GM19452 (cell line): ENCODE measurements around the gene LCTL.
"Not testable (repeated sequence)": the region's sequence is repeated elsewhere in the genome, so short reads cannot be mapped to it uniquely, and the experiment has no call there.

Source experiments
- ATAC-seq: cut with Tn5 transposase; IDR thresholded peaks from one replicate; pipeline ENCODE4 v1.9.1; 2021; ENCODE audit not compliant: unreplicated experiment

Gene LCTL

DNA sequence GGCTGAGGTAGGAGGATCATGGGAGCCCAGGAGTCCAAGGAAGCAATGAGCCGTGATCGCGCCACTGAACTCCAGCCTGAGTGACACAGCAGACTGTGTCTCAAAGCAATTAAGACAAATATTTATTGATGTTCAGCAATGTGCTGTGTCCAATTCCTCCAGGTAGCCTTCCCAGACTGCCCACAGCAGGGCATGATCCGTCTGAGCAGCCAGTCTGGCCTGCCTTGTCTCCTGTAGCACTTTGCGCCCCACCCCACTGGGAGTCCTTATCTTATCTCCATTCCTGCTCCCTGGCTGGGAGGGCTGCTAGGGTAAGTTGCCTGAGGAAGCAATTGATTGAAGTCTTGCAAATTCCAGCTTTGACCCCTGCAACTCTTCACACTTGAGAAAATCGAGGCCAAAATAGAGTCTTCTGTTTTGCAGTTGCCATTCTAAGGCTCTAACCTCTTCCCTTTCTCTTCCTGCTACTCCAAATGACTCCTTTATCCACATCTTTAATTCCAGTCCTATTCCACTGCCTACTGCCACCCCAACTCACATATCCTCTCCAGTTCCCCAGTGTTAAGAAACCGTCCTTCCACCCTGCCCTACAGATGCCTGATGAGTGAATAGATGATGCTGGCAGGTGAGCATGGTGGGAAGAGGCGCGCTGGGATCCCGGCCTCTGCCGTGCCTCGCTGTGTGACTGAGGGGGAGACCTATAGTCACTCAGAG is 26.9 kb upstream of the LCTL start:
- ATAC-seq, result no peak

DNA sequence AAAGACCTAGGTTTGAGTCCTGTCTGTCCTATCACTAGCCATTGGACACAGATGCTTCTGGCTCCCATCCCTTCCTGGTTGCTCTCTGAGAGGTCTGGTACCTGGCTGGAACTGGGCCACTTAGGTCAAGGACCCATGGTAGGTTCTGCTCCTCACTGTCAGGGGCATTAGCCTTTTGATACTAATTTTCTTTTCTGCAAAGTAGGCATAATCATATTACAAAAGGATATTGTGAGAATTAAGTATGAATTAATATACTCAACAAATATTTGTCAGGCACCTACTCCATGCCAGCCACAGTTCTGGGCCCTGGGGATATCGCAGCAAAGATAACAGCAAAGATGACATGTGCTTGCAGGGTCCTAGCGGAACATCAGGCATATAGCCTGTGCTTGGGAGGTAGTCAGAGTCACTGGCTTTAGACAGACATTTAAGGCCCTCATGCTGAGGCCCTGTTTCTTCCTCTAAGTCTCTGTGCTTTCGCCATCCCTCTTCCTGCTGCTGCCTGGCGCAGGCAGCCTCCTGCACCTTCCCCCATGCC is 25.6 kb upstream of the LCTL start:
- ATAC-seq, result no peak

DNA sequence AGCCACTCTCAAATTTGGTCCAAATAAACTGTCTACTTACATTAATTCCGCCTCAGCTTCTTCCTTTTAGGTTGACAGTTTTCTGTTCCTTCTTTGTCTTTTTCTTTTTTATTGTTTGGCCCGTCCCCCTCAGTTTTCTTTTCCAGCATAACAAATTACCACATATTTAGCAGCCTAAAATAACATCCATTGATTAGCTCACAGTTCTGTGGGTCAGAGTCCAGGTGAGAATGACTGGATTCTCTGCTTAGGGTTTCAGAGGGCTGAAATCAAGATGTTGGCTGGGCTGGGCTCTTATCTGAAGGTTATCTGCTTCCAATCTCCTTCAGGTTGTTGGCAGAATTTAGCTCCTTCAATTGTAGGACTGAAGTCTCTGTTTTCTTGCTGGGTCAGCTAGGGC is 24.6 kb upstream of the LCTL start:
- no peak for ATAC-seq

DNA sequence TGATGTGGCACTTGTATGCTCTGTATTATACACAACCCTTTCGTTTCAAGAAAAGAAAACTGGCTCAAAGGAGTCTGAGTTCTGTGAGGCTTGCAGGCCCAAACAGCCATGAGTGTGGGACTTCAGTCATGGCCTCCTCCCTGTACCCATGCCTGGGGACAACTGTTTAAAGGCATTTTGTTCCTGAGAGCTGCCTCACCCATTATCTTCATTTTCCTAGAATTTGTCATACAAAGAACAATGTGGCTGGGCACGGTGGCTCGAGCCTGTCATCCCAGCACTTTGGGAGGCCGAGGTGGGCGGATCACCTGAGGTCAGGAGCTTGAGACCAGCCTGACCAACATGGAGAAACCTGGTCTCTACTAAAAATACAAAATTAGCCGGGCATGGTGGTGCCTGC is 23.6 kb upstream of the LCTL start:
- not testable (repeated sequence) for ATAC-seq

DNA sequence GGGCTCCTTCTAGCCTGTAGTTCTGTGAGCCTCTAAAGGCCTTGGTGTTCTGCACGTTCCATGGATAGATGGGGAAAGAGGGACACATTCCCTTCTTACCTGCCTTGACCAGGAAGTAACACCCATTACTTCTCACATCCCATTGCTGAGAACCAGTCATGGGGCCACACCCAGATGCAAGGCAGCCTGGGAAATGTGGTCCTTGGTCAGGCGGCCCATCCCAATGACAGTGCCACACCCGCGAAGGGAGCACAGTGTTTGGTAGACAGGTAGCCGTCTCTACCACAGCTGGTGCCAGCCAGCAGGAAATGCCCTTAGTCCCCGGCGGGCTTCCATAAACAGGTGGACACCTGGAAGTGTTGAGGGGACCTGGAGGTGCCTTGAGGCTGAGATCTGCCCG is 23.2 kb upstream of the LCTL start:
- no peak for ATAC-seq

DNA sequence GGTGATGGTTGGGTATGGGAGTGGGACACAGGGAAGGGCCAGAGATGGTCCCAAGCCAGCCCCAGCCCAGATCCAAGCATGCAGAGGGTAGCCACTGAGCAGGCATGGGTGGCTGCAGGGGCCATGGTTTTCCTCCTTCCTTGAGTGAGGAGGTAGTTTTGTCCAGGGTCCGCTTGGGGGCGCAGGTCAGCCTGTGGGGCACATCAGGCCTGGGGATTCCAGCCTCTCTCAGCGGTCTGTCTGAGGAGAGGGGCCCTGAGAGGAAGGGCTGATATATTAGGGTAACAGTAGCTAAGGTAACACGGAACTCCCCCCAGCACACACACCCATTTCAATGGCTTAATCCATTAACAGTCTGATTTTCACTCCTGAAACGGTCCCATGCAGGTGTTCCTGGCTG is 22.7 kb upstream of the LCTL start:
- ATAC-seq, result no peak

DNA sequence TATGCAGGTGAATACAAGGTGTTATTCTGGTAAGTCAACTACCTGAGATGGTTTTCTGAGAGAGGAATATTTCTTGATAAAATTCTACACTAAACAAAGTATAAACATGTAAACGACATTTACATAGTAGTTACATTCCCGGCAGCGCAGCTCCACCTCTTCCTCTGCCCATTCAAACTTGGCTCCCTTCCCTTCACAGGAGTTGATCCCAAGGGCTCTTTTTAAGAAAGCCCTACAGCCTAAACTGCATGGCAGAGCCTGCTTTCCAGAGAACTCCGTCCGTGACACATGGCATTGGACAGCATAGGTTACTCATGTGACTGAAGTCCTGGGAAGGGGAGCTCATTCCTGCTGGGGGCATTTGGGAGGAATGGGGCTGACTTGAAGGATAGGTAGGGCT is 22.0 kb upstream of the LCTL start:
- no peak for ATAC-seq

DNA sequence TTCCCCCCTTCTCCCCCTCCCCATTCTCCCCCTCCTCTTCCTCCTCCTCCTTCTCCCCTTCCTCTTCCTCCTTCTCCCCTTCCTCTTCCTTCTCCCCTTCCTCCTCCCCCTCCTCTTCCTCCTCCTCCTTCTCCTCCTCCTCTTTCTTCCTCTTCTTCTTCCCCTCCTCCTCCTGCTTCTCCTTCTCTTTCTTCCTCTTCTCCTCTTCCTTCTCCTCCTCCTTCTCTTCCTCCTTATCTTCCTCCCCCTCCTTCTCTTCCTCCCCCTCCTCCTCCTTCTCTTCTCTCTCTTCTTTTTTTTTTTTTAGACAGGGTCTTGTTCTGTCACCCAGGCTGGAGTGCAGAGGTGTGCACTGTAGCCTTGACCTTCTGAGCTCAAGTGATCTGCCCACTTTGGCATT is 21.2 kb upstream of the LCTL start:
- ATAC-seq, result no peak

DNA sequence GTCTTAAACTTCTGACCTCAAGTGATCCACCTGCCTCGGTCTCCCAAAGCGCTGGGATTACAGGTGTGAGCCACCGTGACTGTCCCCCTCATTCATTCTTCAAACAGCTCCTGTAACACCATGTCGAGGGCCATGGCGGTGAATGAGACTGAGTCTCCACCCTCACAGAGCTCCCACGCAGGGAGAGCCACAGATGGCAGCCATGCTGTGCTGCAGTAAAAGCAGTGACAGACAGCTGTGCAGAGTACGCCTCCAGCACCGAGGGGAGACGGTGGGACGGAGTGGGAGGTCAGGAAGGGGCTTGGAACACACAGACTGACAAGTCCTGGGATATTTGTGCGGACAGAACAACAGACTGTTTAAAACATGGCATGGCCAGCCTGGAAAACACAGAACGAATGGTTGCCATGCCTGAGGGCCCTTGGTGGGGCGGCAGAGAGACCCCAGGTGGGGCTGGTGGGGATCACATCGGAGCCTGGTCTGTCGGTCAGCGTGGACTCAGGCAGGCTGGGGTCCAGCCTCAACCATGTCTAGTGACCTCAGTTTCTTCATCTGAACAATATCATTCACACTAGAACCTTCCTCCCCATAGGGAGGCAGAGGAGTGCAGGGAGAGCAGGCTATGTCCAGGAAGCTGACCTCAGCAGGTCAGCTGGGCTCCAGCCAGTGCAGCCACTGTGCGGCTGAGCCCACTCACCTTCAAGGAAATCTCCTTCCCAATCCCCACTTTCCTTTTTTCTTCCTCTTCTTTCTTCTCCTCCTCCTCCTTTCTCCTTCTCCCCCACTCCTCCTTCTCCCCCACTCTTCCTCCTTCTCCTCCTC is 20.6 kb upstream of the LCTL start:
- ATAC-seq, result no peak

DNA sequence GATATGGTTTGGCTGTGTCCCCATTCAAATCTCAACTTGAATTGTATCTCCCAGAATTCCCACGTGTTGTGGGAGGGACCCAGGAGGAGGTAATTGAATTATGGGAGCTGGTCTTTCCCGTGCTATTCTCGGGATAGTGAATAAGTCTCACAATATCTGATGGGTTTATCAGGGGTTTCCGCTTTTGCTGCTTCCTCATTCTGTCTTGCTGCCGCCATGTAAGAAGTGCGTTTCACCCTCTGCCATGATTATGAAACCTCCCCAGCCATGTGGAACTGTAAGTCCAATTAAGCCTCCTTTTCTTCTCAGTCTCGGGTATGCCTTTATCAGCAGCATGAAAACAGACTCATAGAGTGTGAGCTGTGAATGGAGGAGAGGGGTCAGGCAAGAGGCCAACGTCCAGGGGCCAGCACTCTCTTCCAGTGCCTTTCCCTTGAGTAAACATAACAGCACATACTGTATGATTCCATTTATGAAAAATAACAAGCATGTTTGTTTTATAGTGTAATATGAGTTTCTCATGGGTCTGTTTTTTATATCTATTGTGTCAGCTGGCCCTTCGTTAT is 16.3 kb upstream of the LCTL start:
- ATAC-seq, result no peak

DNA sequence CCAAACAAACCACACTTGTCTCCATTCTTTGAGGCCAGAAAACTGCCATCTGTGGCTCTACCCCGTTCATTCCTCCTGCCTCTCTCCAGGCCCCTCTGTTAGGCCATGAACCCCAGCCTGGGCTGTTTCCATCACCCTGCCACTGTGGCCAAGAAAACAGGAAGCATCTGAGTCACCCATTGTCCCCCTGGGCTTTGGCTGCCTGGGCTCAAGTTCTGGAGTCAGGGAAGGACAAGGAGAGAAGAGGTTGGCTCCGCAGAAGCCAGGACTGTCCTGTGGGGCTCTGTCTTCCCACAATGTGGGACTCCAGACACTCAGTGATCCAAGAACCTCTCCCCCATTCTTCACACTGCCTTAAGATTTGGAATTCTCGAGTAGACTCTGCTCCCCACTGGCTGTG is 14.8 kb upstream of the LCTL start:
- ATAC-seq, result no peak

DNA sequence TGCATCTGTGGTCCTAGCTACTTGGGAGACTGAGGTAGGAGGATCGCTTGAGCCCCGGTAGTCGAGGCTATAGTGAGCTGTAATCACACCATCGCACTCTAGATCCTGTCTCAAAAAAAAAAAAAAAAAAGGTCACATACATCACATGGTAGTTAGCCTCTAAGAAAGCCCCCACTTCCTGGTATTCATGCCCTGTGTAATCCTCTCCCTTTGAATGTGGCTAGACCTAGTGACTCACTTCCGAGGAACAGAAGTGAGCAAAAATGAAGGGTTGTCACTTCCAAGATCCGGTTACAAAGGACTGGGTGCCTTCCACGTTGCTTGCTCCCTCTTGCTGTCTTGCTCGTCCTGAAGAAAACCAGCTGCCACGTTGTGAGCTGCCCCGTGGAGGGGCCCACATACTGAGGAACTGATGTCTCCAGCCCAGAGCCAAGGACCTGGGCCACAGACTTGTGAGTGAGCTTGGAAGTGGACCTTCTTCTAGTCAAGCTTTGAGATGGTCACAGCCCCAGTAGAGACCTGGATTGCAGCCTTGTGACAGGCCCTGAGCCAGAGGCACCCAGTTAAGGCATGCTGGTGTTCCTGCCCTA is 12.6 kb upstream of the LCTL start:
- ATAC-seq, result no peak

DNA sequence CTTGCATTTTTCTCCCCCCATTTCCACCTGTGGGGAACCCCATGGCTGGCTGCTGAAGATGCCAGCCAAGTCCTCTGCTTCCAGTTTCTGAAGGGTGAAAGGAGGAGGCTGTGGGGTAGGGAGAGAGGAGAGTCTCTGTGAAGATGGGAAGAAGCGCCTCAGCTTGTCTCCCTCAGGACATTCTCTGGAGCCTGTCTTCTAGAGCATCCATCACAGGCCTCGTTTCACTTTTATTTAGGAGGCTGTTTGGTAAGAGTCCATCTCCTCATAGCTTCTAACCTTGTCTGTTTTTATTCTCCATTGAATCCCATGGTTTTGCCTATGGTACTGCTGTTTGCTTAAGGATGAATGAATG is 8.8 kb upstream of the LCTL start:
- ATAC-seq, result no peak

DNA sequence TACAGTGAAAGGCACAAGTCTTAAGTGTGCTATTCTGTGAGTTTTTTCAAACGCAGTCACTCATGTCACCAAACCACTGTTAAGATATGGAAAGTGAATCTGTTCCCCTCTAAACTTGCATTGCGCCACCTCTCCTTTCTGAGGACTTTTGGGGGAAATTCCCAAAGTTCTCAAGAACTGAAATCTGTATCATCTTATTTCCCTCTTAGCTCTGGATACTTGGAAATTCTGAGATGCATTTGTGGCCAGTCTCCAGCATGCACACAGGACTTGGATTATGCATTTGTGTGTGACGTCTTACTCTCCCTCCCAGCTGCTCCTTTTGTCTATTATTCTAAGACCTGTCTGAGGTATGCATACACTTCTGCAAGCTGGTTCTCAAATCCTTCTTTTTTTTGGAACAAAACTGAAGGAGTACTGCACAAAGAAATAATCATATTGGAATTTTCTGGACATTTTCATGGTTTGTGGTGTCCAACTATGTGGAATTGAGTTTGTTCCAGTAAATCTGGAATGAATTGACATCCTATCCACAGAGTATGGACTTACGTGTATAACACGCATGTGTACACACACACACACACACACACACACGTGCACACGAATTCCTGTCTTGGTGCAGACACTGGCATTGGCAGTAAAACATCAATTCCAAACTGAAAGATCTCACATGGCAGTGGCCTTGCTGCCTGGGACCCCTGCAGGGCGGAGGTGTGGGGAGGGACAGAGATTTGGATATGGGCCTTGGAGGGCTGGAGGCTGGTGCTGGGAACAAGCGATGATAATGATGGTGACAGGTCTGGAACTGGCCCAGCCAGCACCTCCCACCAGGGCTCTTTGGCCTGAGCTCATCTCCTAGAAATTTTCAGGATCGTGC is 8.2 kb upstream of the LCTL start:
- no peak for ATAC-seq

DNA sequence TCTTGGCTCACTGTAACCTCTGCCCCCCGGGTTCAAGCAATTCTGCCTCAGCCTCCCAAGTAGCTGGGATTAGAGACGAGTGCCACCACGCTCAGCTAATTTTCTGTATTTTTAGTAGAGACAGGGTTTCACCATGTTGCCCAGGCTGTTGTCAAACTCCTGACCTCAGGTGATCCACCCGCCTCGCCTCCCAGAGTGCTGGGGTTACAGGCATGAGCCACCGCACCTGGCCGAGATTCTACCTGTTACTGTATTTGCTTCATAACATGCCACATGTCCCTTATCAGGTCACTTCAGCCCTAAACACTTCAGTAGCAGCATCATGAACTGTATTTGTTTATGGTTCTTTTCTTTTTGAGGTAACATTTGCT is 7.5 kb upstream of the LCTL start:
- no peak for ATAC-seq

DNA sequence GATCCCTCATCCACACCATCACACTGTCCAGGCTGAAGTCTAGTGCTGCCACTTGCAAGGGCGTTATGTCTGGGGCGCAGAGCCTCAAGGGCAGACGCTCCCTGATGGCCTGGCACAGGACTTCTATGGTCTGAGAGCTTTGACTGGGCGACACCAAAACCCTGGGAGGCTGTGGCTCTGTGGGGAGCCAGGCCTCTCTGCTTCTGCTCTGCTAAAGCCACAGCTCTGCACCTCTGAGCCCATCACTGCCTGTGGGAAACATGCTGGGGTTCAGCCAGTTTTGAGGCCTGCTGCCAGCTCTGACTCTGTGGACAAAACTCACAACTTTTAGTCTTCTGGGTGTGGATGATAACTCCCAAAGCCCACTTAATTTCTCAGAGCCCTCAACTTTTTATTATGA is 6.3 kb upstream of the LCTL start:
- ATAC-seq, result no peak

DNA sequence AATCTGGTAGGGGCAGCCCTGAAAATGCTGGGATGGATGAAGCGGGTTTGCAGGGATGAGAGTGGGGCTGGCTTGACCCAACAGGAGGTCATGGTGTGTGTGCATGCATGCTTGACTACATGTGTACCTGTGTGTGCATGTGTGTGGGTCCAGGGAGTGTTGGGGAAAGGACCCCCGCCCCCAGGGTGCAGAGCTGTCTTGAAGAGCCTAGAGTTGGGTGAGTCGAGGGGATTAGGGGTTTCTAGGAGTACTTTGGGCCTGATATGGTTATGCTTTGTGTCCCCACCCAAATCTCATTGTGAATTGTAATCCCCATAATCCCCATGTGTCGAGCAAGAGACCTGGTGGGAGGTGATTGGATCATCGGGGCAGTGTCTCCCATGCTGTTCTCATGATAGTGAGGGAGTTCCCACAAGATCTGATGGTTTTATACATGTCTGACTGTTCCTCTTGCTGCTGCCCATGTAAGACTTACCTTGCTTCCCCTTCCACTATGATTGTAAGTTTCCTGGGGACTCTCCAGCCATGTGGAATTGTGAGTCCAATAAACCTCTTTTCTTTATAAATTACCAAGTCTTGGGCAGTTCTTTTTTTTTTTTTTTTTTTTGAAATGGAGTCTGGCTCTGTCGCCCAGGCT is 5.2 kb upstream of the LCTL start:
- ATAC-seq, result no peak

DNA sequence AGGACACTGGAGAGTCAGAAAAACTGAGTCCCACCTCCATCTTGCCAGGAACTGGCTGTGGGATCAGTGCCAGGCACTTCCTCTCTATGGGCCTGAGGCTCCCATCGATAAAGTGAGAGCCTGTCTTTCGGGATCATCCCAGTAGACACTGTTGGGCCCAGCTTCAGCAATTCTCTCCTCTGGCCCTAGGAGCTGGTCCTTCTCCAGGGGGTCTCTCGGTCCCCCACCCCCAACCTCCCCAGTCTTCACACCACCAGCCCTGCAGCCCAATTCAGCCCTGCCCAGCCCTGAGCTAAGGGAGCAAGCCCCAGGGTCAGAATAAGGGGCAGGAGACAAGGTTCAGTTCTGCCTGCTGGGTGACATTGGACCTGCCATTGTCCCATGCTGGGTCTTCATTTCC is 4.5 kb upstream of the LCTL start:
- no peak for ATAC-seq

DNA sequence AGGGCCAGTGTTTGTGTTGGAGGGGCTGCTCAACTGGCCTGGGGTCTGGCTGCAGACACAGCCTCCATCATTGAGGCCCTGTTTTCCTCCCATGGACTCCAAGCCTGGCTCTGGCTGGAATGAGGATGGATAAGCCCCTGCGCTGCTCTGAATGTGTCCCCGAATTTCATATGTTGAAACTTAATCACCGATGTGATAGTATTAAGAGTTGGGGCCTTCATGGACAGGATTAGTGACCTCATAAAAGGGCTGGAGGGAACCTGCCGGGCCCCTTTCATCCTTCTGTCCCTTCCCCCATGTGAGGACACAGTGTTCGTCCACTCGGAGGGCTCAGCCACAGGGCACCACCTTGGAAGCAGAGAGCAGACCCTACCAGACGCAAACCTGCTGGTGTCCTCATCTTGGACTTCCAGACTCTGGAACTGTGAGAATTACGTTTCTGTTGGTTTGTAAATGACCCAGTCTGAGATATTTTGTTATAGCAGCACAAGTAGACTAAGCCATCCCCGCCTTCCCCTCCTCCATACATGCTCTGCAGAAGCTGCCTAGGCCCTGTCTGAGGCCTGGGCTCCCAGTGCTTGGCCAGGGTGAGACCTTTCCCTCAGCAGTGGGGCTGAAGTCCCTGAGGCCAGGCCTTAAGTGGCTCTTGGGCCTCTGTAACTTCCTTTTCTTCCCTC is 3.8 kb upstream of the LCTL start:
- ATAC-seq, result no peak

DNA sequence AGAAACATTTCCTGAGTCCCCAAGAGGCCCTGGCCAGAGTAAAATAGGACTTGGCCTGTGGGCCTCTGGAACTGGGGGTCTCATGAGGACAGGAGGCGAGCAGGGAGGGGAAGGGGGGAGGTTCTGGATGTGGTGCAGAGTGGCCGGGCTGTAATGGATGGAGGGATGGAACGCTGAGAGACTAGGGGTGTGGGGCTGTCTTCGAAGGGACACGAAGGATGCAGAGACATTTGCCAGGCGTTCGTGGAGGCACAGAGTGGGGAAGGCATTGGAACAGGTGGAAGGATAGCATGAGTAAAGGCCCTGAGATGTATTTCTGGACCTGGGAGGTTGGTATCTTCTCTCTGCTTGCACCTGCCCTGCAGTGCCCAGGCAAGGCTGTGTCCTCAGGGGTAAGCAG is 2.1 kb upstream of the LCTL start:
- no peak for ATAC-seq
